ENCODE measurements around the gene MARCHF10. TPM values are rescaled to one million over a fixed set of nuclear protein-coding genes. Genes with fewer than 3 reads are reported as not detected.

MARCHF10 gene
- total and polyA plus RNA-seq, 2 of the 13 experiments (the other 11 are each of a cell fraction or from before 2014, with no cell fraction given) = not detected

DNA sequence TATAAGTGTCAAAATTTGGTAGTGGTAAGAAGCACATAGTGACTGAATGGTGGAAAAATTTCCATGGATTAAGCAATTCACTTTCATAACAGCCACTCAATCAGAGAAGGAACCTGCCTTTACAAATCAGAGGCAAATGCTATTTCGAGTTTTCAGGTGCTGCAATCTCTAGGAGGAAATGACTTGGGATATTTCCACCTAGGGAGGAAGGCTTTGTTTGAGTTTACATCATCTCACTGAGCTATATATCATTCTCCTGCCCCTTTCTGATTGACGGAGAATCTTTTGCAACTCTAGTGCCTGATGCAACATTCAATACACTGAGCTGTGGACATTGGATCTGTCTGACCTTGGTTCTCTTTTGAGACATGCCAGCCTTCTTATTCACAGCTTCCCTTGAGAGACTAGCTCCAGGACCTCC is 26.3 kb downstream of the MARCHF10 start:
- ChIA-PET CTCF (ENCODE audit: low intra/inter-chr PET ratio, low total read pairs) (no interaction called here), POLR2A (no interaction called here)
- no peaks in the 10 kb centered on the region for H3K9me3 ChIP-seq (ENCODE audit: low read length)
- peaks cover 0 to 10% of the 10 kb centered on the region in 2 experiments; a peak in 3 of 5 replicates for H3K27me3 ChIP-seq (ENCODE audit: control insufficient read depth in 1 of 2, insufficient read depth in 2 of 2, low read length in 2 of 2)
- intact Hi-C loops (cut with micrococcal nuclease; ENCODE audit: unreplicated experiment) = no loop called here
- TF ChIP-seq HOXA5 (CRISPR knock-in tag; IDR thresholded peaks at IDR 0.05) (peak; percentile 26; the same call in 1 of the 2 replicates), FOSL2 (CRISPR knock-in tag; IDR thresholded peaks at IDR 0.05) (peak; percentile 65; the same call in 1 of the 2 replicates), CENPT (CRISPR knock-in tag; IDR thresholded peaks at IDR 0.05; ENCODE audit: low read depth) (no peak), CEBPB (IDR thresholded peaks at IDR 0.05; ENCODE audit: borderline replicate concordance, low read depth, low read length) (peak; percentile 71), GMEB1 (CRISPR knock-in tag; IDR thresholded peaks at IDR 0.05; ENCODE audit: borderline replicate concordance) (no peak), ARNT2 (CRISPR knock-in tag; IDR thresholded peaks at IDR 0.05; ENCODE audit: low read depth) (no peak), CEBPG (CRISPR knock-in tag; IDR thresholded peaks at IDR 0.05) (peak; percentile 34; the same call in 1 of the 2 replicates), GATAD2A (CRISPR knock-in tag; IDR thresholded peaks at IDR 0.05) (0 out of 2 replicates have a peak, but pooled peaks have one; percentile 20), ZFP82 (CRISPR knock-in tag; IDR thresholded peaks at IDR 0.05; ENCODE audit: borderline replicate concordance) (no peak), ZNF670 (CRISPR knock-in tag; IDR thresholded peaks at IDR 0.05; ENCODE audit: borderline replicate concordance) (no peak), DMTF1 (CRISPR knock-in tag; IDR thresholded peaks at IDR 0.05) (no peak)
- TF ChIP-seq, protein P1, sequence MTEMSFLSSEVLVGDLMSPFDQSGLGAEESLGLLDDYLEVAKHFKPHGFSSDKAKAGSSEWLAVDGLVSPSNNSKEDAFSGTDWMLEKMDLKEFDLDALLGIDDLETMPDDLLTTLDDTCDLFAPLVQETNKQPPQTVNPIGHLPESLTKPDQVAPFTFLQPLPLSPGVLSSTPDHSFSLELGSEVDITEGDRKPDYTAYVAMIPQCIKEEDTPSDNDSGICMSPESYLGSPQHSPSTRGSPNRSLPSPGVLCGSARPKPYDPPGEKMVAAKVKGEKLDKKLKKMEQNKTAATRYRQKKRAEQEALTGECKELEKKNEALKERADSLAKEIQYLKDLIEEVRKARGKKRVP (CRISPR knock-in tag; IDR thresholded peaks at IDR 0.05) = peak in 1 of 2 experiments; percentile 94; a peak in 2 of 4 replicates
- TF ChIP-seq, protein P2, sequence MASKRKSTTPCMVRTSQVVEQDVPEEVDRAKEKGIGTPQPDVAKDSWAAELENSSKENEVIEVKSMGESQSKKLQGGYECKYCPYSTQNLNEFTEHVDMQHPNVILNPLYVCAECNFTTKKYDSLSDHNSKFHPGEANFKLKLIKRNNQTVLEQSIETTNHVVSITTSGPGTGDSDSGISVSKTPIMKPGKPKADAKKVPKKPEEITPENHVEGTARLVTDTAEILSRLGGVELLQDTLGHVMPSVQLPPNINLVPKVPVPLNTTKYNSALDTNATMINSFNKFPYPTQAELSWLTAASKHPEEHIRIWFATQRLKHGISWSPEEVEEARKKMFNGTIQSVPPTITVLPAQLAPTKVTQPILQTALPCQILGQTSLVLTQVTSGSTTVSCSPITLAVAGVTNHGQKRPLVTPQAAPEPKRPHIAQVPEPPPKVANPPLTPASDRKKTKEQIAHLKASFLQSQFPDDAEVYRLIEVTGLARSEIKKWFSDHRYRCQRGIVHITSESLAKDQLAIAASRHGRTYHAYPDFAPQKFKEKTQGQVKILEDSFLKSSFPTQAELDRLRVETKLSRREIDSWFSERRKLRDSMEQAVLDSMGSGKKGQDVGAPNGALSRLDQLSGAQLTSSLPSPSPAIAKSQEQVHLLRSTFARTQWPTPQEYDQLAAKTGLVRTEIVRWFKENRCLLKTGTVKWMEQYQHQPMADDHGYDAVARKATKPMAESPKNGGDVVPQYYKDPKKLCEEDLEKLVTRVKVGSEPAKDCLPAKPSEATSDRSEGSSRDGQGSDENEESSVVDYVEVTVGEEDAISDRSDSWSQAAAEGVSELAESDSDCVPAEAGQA (IDR thresholded peaks at IDR 0.05; ENCODE audit: low read depth) = no peak
- TF ChIP-seq, protein P2 (CRISPR knock-in tag; IDR thresholded peaks at IDR 0.05; ENCODE audit: borderline replicate concordance) = no peak
- H3K4me1 ChIP-seq (ENCODE audit: insufficient read depth, low read length) = no peaks in the 10 kb centered on the region; the same call in 1 of the 2 replicates
- H3K4me2 ChIP-seq (ENCODE audit: low read depth, low read length) = no peak overlapping the region
- FAIRE-seq = no peak
- no peaks in the 10 kb centered on the region for H3K79me2 ChIP-seq (ENCODE audit: insufficient read depth, low read length)
- WGBS (ENCODE audit: low lambda C conversion rate) = 9% methylated on average over 2 of the region's 2 CpGs
- H4K20me1 ChIP-seq (ENCODE audit: insufficient read depth, low read length) = no peaks in the 10 kb centered on the region
- H3K9ac ChIP-seq (ENCODE audit: insufficient read depth, low read depth, low read length) = no peak overlapping the region
- no peaks in the 10 kb centered on the region for H3K36me3 ChIP-seq (replicated peaks in 1 of 2; ENCODE audit: control insufficient read depth in 1 of 2, insufficient read depth in 2 of 2, low read length in 2 of 2)
- BruUV-seq (replicated peaks) = no TSS peak
- in situ Hi-C loops (cut with HindIII; ENCODE audit: extremely low pct_ligation_motif_present, low pct_unique_long_range_greater_than_20kb) = no loop called here
- no peak for ATAC-seq
- H2AFZ ChIP-seq (ENCODE audit: low read length) = no peak overlapping the region
- H3K4me3 ChIP-seq (replicated peaks in 1 of 3; ENCODE audit: insufficient read depth in 1 of 3, low read depth in 2 of 3, low read length in 3 of 3) = no peak overlapping the region
- H3K27ac ChIP-seq (ENCODE audit: extremely low read length, insufficient read depth, low read length) = no peak overlapping the region
- peak; percentile 20 for DNase-seq (ENCODE audit: low spot score)
